Fibroblast of skin of abdomen (primary cell): ENCODE data around the gene CYYR1.
A peak's percentile ranks its signal among the peaks of the same experiment; 100 is the strongest.
"Not testable (repeated sequence)": the region's sequence is repeated elsewhere in the genome, so short reads cannot be mapped to it uniquely, and the experiment has no call there.

Source experiments
- DNase-seq: peaks from one replicate; pipeline ENCODE4 v3.0.0-alpha.2; 2013

CYYR1 gene

GRCh38 chr21:26487981-26488480 lies 85.1 kb downstream of the CYYR1 start:
- no peak for DNase-seq

GRCh38 chr21:26473471-26473870 lies 99.6 kb downstream of the CYYR1 start:
- DNase-seq, result no peak

DNA sequence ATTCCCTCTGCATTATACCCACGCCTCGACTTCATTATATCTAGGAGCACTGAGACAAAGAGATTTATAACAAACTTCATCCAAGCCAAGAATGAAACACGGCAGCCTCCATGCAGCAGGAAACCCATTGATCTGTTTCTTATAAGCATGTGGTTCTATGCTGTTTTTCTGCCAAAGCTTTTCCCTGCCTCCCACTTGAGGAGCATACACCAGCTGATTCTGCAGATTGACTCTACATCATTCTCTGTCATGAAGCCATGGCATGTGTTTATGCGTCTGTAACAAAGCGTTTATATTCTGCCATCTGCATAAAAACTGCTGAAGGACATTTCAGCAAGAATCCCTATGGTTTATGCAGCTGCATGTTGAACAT lies 102.0 kb downstream of the CYYR1 start:
- peak; percentile 58 for DNase-seq

- DNase-seq, result no peak
These were observed 102.6 kb downstream of the CYYR1 start for GRCh38 chr21:26470351-26471098.

DNA sequence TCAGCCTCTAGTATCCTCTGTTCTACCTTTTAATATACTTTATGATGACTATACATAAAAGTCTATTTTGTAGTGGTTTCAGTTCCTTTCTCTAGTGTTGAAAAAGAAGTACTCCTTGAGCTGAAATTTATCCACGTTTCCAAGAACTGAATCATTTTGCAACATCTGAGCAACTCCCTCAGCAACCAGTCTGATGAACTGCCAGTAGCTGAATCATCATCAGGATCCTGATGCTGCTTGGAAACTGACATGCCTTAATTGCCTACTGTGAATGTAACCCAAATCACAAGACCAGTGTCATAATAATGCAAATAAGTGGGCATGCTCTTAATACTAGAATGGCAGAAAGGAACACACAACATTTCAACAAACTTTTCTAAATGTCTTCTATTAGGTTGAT lies 103.3 kb downstream of the CYYR1 start:
- DNase-seq, result peak; percentile 91

DNA sequence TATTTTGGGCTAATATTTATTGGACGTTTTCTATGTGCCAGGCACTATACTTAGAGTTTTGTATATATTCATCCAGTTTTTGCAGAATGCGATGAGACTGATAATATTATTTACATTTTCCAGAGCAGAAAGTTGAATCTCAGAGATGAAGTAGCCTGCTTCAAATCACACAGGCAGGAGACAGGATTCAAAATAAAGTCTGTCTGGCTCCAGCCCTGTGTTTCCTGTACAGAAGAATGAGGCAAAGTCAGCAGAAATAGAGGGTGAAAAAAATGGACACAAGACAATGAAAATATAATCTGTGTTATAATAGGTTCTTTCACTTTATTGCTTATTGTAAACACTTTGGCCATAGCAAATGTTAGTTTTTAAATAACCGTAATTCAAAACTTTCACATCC lies 107.2 kb downstream of the CYYR1 start:
- DNase-seq, result no peak

GRCh38 chr21:26461500-26461899 lies 111.6 kb downstream of the CYYR1 start:
- DNase-seq, result peak; percentile 34

- DNase-seq, result no peak
These were observed 112.5 kb downstream of the CYYR1 start for GRCh38 chr21:26460621-26461020.

DNA sequence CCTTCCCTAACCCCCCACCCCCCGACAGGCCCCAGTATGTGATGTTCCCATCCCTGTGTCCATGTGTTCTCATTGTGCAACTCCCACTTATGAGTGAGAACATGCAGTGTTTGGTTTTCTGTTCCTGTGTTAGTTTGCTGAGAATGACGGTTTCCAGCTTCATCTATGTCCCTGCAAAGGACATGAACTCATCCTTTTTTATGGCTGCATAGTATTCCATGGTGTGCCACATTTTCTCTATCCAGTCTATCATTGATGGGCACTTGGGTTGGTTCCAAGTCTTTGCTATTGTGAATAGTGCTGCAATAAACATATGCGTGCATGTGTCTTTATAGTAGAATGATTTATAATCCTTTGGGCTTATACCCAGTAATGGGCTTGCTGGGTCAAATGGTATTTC lies 114.2 kb downstream of the CYYR1 start:
- DNase-seq, result not testable (repeated sequence)

DNA sequence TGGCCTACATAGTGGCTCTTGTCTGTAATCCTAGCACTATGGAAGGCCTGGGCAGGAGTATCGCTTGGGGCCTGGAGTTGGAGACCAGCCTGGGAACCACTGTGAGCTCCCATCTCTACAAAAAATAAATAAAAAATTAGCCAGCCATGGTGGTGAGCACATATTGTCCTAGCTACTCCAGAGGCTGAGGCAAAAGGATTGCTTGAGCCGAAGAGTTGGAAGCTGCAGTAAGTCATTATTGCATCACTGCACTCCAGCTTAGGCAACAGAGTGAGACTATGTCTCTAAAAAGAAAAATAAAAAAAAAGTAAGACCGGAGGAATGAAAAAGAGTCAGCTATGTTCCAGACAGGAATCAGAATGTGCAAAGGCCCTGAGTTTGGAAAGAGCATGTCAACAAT lies 115.3 kb downstream of the CYYR1 start:
- DNase-seq, result no peak

GRCh38 chr21:26453267-26453666 lies 119.8 kb downstream of the CYYR1 start:
- DNase-seq, result no peak

DNA sequence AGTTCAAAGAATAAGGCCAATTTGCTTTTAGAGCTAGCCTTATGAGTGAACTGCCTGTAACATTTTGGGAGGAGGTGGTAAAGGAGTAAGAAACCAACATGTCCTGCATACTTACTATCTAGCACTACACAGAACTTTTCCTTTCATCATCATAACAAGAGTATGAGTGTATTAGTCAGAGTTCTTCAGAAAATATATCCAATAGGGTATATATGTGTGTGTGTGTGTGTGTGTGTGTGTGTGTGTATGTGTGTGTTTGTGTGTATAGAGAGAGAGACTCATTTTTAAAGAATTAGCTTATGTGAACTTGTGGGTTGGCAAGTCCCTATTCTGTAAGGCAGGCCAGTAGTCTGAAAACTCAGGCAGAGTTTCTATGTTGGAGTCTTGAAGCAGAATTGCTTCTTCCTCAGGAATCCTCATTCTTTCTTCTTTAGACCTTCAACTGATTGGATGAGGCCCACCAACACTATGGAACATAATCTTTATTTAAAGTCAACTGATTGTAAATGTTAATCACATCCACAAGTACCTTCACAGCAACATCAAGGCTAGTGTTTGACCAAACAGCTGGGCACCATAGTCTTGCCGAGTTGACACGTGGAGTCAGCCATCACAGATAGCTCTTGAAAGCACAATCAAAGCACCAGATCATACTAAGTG lies 121.9 kb downstream of the CYYR1 start:
- peak; percentile 62 for DNase-seq

DNA sequence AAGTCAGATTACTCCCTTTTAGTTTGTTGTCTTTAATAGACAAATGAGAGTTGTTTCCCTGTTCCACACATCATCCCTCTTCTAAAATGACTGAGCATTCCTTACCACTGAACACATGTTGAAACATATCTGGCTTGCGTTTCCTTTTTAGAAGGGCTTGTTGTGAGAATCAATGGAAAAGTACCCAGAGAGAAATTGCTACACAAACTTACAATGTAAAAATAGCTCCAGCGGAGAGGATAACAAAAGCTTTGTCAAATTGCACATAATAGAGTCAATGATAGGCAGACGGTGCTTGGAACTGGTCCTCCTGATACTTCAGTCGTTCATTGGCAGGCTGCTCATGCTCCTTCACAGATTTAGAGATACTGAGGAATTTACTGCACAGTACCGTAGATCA lies 123.9 kb downstream of the CYYR1 start:
- DNase-seq, result peak; percentile 84

DNA sequence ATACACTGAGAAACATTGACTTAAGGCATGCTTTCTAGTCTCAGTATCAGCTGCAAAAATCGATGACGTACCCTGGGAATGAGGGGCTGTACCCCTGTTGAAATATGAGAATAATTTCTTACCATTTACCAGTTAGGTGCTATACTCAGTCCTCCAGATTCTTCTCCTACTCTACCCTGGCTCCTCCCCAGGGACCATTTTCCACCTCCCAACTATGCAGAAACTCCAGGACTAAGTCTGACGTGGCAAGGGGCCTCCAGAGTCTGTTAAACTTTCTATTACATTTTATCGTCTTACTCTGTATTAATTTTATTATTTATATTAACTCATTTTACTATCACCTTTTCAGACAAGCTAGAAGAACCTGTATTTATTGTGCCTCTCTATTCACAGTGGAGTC lies 124.3 kb downstream of the CYYR1 start:
- DNase-seq, result peak; percentile 74

DNA sequence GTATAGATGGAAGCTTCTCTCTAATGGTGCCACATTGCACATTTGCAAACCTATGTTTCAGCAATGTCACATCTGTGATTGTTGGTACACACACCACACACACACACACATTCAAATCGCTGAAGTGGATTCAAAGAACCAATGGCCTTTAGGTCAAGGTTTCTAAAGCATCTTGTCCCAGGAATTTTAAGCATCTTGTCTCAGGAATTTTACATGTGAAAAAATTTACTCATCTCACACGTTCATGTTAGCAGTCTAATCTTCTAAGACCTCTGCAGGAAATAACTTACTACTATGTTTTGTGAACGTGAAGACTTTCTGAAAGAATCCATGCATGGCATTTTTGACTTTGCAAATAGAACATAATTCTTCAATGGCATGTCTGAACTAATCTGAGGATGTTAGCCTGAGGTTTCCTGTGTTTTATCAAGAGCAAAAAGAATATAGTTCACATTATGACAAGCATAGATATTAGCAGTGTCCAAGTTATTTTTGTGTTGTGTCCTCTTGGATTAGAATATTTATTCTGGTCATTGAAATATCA lies 125.1 kb downstream of the CYYR1 start:
- DNase-seq, result peak; percentile 70

DNA sequence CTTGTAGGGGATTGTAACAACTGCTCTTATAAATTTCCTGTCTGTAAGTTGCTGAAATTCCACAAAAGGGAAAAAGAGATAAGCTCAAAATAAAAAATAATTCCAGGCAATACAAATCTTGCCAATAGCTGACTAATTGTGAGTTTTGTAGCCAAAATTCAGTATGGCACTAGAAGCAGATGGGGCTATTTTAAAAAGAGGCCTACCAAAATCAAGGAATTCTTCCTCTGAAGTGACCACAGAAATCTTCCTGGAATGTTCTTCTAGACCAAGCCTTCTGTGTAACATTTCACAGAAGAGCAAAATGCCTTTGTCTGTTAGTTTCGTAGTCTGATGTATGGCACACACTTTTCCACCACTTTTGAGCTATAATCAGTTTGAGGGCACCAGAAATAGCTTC lies 127.6 kb downstream of the CYYR1 start:
- peak; percentile 91 for DNase-seq

- DNase-seq, result no peak
These were observed 128.4 kb downstream of the CYYR1 start for GRCh38 chr21:26444646-26445045.

GRCh38 chr21:26443867-26444266 lies 129.2 kb downstream of the CYYR1 start:
- DNase-seq, result peak; percentile 63

GRCh38 chr21:26443291-26443690 lies 129.8 kb downstream of the CYYR1 start:
- no peak for DNase-seq

DNA sequence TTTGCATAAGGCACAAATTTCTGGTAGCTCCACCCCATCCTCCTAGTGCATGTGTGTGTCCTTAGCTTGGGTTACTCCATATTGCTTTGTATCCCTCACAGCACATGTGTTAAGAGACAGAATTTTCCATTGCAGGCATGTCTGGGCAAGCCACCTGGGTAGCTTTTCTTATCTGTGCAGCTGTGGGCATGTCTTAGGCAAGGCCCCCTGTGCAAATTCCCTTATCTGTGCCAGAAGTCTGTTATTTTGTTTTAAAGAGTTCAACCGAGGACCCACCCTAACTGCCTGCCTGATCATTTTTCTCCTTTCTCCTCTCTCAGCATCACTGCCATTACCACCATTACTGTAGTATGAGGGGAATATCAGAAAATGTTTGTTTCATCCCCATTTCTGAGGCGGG lies 131.9 kb downstream of the CYYR1 start:
- DNase-seq, result no peak

DNA sequence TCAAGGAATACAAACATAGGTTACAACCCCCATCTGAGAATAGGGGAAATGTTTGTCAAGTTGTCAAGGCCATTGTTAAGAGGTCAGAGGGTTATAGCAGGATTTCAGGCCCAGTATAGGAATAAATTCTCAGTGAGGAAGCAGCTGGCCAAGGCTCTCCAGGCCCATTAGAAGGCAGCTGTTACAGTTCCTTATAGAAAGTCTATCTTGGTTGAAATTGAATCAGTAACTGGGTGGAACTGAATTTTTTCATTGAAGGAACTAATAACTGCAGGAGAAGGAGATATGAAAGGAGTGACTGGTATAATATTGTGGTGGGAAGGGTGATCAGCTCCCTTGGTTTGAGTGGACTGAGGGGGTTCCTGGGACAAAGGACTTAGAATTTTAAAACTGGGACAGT lies 134.1 kb downstream of the CYYR1 start:
- DNase-seq, result no peak

DNA sequence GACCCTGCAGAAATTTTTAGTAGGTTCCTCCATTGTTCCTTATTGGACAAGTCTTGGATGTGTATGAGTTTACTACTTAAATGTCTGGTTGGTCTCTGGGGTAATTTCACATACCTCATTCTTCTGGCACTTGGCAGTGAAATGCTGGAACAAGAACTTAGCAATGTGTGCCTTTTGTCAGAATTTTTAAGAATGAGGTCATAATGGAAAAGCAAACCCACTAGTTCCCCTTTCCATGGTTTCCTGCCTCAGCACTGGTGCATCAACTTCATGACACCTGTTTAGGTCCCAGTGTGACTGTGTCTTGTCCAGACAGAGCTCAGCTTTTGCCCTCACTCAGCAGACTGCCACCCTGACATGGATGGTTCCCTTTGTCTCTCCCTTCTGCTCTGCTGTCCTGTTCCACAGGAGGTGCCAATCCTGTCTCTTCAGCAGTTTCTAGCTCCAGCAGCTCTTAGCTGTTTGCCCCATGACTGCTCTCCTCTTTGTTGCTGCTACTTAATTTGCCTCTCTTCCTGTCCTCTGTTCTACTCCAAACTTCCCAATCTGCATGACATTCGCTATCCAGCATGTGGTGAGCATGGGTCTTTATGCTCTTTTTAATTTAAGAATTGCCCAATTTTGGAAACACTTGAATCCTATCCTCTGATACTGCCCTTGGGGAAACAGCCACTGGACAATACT lies 135.6 kb downstream of the CYYR1 start:
- peak; percentile 43 for DNase-seq

DNA sequence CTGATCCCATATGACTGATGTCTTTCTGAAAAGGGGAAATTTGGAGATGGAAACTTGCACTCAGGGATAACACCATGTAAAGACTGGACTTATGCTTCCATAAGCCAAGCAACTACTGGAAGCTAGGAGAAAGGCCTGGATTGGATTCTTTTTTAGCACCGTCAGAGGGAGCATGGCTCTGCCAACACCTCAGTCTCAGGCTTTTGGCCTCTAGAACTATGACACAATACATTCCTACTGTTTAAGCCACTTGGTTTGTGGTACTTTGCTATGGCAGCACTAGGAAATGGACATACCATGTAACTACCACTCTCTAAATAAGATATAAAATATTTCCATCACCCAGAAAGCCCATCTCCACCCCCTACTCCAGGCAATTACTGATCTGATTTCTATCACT lies 139.7 kb downstream of the CYYR1 start:
- no peak for DNase-seq
